Neural cell (in vitro differentiated cells): ENCODE measurements around the gene TGM5.

Source experiments
- CTCF ChIP-seq: fragments of 450-650 bp; IDR thresholded peaks from 2 replicates; pipeline ENCODE4 v1.5.1; 2014; ENCODE audit warnings: antibody characterized with exemption, mild to moderate bottlenecking, moderate library complexity; ENCODE audit not compliant: poor library complexity, severe bottlenecking
- EZH2 ChIP-seq: fragments of 200-600, 300-800 bp; shearing (Covaris generic), sonication (generic); IDR thresholded peaks from 2 replicates; pipeline ENCODE4 v1.6.1; 2014; ENCODE audit warnings: antibody characterized with exemption, low read length, borderline replicate concordance, mild to moderate bottlenecking; ENCODE audit not compliant: insufficient read depth, poor library complexity, severe bottlenecking
- MXI1 ChIP-seq: fragments of 450-650 bp; conservative IDR thresholded peaks from 2 replicates; pipeline ENCODE4 v1.6.1; 2014; ENCODE audit warnings: antibody characterized with exemption, mild to moderate bottlenecking; ENCODE audit not compliant: poor library complexity, severe bottlenecking
- POLR2AphosphoS5 ChIP-seq: IDR thresholded peaks from 2 replicates; pipeline ENCODE4 v1.6.1; 2012
- RAD21 ChIP-seq: fragments of 450-650 bp; conservative IDR thresholded peaks from 2 replicates; pipeline ENCODE4 v1.6.1; 2014; ENCODE audit warnings: antibody characterized with exemption, mild to moderate bottlenecking, moderate library complexity
- TAF1 ChIP-seq: IDR thresholded peaks from 2 replicates; pipeline ENCODE4 v1.6.1; 2012; ENCODE audit warnings: low read depth
- TF ChIP-seq, protein P1 (sequence below): IDR thresholded peaks from 2 replicates; pipeline ENCODE4 v1.6.1; 2012; ENCODE audit warnings: borderline replicate concordance

DNA sequence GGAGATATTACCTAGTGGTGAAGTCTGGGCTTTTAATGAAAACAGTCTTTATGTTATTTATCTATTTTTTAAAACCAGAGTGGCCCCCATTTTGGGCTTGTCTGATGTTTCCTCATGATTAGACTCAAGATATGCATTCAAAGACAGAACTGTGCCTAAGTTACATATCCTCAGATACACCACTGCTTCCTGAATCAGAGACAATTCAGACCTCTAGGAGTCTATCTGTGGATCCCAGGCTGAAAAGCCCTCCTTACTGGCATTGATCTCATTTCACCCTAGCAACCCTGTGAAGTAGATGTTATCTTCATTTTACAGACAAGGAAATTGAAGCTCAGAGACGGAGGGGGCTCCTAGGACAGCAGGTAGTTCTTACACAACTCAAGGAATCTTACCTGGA is 16.8 kb upstream of the TGM5 start:
- TF ChIP-seq TAF1 (no peak), CTCF (no peak), EZH2 (no peak), POLR2AphosphoS5 (no peak), MXI1 (no peak), RAD21 (no peak)
- TF ChIP-seq, protein P1, sequence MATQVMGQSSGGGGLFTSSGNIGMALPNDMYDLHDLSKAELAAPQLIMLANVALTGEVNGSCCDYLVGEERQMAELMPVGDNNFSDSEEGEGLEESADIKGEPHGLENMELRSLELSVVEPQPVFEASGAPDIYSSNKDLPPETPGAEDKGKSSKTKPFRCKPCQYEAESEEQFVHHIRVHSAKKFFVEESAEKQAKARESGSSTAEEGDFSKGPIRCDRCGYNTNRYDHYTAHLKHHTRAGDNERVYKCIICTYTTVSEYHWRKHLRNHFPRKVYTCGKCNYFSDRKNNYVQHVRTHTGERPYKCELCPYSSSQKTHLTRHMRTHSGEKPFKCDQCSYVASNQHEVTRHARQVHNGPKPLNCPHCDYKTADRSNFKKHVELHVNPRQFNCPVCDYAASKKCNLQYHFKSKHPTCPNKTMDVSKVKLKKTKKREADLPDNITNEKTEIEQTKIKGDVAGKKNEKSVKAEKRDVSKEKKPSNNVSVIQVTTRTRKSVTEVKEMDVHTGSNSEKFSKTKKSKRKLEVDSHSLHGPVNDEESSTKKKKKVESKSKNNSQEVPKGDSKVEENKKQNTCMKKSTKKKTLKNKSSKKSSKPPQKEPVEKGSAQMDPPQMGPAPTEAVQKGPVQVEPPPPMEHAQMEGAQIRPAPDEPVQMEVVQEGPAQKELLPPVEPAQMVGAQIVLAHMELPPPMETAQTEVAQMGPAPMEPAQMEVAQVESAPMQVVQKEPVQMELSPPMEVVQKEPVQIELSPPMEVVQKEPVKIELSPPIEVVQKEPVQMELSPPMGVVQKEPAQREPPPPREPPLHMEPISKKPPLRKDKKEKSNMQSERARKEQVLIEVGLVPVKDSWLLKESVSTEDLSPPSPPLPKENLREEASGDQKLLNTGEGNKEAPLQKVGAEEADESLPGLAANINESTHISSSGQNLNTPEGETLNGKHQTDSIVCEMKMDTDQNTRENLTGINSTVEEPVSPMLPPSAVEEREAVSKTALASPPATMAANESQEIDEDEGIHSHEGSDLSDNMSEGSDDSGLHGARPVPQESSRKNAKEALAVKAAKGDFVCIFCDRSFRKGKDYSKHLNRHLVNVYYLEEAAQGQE: no peak
